DOHH2 (cell line): ENCODE measurements around the gene NKAIN2.
"Not testable (repeated sequence)": the region's sequence is repeated elsewhere in the genome, so short reads cannot be mapped to it uniquely, and the experiment has no call there.

Experiments used
- H3F3A ChIP-seq: fragments of 200-600 bp; sonication (generic), shearing (Covaris generic); 2 replicates; pipeline ENCODE4 v1.6.0; 2016; ENCODE audit warnings: antibody characterized with exemption, mild to moderate bottlenecking; ENCODE audit not compliant: control insufficient read depth, insufficient read depth
- H3K27ac ChIP-seq: fragments of 200-600 bp; sonication (generic); 2 replicates; pipeline ENCODE4 v1.5.1; 2014; ENCODE audit warnings: low read depth, mild to moderate bottlenecking, low read length, moderate library complexity
- H3K27me3 ChIP-seq: fragments of 200-600 bp; sonication (generic); 2 replicates; pipeline ENCODE4 v1.6.1; 2014; ENCODE audit warnings: mild to moderate bottlenecking, low read length, mixed read lengths; ENCODE audit not compliant: control insufficient read depth
- H3K36me3 ChIP-seq: fragments of 200-600 bp; sonication (generic); 2 replicates; pipeline ENCODE4 v1.6.1; 2014; ENCODE audit warnings: mild to moderate bottlenecking, low read length, moderate library complexity, mixed read lengths; ENCODE audit not compliant: control insufficient read depth
- H3K4me1 ChIP-seq: fragments of 200-600 bp; sonication (generic); 2 replicates; pipeline ENCODE4 v1.6.1; 2014; ENCODE audit warnings: mild to moderate bottlenecking, low read length, mixed read lengths; ENCODE audit not compliant: control insufficient read depth
- H3K4me2 ChIP-seq: fragments of 200-600 bp; sonication (generic); 2 replicates; pipeline ENCODE4 v1.6.0; 2014; ENCODE audit warnings: mild to moderate bottlenecking, low read length, moderate library complexity
- H3K4me3 ChIP-seq: fragments of 200-600 bp; sonication (generic); 2 replicates; pipeline ENCODE4 v1.5.1; 2014; ENCODE audit warnings: mild to moderate bottlenecking, low read length, mixed read lengths
- H3K79me2 ChIP-seq: fragments of 200-600 bp; sonication (generic); 2 replicates; pipeline ENCODE4 v1.6.1; 2014; ENCODE audit warnings: mild to moderate bottlenecking, low read length, mixed read lengths; ENCODE audit not compliant: control insufficient read depth
- H3K9me2 ChIP-seq: fragments of 200-600 bp; sonication (generic); replicated peaks from 2 replicates; pipeline ENCODE4 v1.6.1; 2014; ENCODE audit warnings: mild to moderate bottlenecking, low read length, mixed read lengths; ENCODE audit not compliant: control insufficient read depth
- H3K9me3 ChIP-seq: fragments of 200-600 bp; sonication (generic); 2 replicates; pipeline ENCODE4 v1.6.1; 2014; ENCODE audit warnings: antibody characterized with exemption, low read length, mixed read lengths; ENCODE audit not compliant: control insufficient read depth, insufficient read depth
- H4K20me1 ChIP-seq: fragments of 200-600 bp; sonication (generic); 2 replicates; pipeline ENCODE4 v1.6.0; 2014; ENCODE audit warnings: low read depth, mild to moderate bottlenecking, antibody characterized with exemption, low read length, moderate library complexity; ENCODE audit not compliant: control insufficient read depth, insufficient read depth
- EZH2phosphoT487 ChIP-seq: fragments of 200-600 bp; sonication (generic); IDR thresholded peaks from 2 replicates; pipeline ENCODE4 v1.6.1; 2017; ENCODE audit warnings: borderline replicate concordance, mild to moderate bottlenecking, antibody characterized with exemption, low read length, moderate library complexity, mixed read lengths
- TF ChIP-seq, protein P1 (sequence below): fragments of 200-600 bp; sonication (generic); IDR thresholded peaks from one replicate; pipeline ENCODE4 v1.5.1; 2014; ENCODE audit warnings: antibody characterized with exemption, mild to moderate bottlenecking, low read depth, low read length; ENCODE audit not compliant: poor library complexity, severe bottlenecking

Gene NKAIN2

DNA sequence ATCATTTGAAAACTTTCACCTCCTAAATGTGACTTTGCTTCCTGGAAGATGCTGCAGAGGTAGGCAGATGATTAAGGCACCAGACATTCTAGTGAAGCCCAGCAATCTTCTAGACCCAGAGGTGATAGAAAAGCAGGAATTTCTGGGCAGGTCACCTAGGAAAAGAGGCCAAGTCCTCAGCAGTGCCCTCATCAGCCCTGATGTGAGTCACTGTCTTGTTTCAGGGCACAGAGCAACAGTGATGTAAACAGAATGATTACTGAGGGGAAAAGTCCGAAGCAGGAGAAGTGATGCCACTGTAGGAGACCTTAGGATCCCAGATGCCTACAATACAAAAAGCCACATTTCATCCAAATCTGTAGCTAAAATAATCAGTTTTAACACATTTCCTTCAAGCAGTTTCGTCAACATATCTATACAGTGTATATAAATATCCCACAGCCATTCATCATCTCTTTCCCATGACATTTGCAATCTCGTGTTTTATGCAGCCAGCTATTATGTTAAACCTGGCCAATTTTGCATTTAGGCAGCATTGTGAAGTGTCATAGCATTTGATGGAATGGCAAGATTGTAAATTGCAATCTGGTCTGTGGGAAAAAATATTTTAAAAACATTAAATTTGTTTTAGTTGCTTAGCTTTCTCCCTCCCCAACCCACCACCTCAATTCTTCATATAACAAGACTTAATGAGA is 757.4 kb downstream of the NKAIN2 start:
- Histone ChIP-seq H3K4me1 (no peaks in the 10 kb centered on the region), H4K20me1 (no peaks in the 10 kb centered on the region), H3K4me2 (no peak overlapping the region), H3K79me2 (no peaks in the 10 kb centered on the region), H3K4me3 (no peak overlapping the region), H3K9me3 (no peaks in the 10 kb centered on the region), H3F3A (no peaks in the 10 kb centered on the region), H3K27ac (no peak overlapping the region), H3K36me3 (no peaks in the 10 kb centered on the region), H3K27me3 (no peaks in the 10 kb centered on the region), H3K9me2 (no peaks in the 10 kb centered on the region)
- TF ChIP-seq, protein P1, sequence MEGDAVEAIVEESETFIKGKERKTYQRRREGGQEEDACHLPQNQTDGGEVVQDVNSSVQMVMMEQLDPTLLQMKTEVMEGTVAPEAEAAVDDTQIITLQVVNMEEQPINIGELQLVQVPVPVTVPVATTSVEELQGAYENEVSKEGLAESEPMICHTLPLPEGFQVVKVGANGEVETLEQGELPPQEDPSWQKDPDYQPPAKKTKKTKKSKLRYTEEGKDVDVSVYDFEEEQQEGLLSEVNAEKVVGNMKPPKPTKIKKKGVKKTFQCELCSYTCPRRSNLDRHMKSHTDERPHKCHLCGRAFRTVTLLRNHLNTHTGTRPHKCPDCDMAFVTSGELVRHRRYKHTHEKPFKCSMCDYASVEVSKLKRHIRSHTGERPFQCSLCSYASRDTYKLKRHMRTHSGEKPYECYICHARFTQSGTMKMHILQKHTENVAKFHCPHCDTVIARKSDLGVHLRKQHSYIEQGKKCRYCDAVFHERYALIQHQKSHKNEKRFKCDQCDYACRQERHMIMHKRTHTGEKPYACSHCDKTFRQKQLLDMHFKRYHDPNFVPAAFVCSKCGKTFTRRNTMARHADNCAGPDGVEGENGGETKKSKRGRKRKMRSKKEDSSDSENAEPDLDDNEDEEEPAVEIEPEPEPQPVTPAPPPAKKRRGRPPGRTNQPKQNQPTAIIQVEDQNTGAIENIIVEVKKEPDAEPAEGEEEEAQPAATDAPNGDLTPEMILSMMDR = no peak
- TF ChIP-seq EZH2phosphoT487 = no peak

DNA sequence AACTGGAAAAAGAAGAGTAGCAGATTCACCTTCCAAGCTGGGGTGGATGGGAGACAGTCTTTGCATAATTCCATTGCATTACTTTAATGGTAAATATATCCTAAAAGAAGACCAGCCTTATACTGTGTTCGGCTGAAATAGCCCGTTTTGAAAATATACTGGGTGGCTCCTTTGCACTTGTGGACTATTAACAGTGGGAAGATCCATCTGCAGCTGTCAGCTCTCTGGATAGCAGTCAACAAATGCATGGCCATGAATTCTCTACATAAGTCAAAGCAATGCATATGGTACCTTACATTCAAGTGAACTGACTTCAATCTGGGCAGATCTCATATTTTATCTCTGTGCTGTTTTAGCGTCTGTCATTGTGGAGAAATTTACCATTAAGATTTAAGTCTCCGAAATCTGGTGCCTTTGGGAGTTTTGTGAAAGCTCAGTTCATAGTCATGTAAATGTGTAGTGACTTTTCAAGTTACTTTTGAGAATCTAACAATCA is 758.0 kb downstream of the NKAIN2 start:
- Histone ChIP-seq H3K36me3 (no peaks in the 10 kb centered on the region), H3K27me3 (no peaks in the 10 kb centered on the region), H3K27ac (no peak overlapping the region), H3K4me2 (no peak overlapping the region), H3F3A (no peaks in the 10 kb centered on the region), H3K4me1 (no peaks in the 10 kb centered on the region), H3K4me3 (no peak overlapping the region), H3K9me3 (no peaks in the 10 kb centered on the region), H4K20me1 (no peaks in the 10 kb centered on the region), H3K79me2 (no peaks in the 10 kb centered on the region), H3K9me2 (no peaks in the 10 kb centered on the region)
- TF ChIP-seq EZH2phosphoT487 = no peak
- TF ChIP-seq, protein P1 = no peak

DNA sequence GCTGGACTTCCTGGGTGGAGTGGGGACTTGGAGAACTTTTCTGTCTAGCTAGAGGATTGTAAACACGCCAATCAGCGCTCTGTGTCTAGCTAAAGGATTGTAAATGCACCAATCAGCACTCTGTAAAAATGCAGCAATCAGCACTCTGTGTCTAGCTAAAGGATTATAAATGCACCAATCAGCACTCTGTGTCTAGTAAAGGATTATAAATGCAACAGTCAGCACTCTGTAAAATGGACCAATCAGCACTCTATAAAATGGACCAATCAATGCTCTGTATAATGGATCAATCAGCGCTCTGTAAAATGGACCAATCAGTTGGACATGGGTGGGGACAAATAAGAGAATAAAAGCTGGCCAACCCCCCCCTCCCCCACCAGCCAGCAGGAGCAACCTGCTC is 760.5 kb downstream of the NKAIN2 start:
- not testable (repeated sequence) for H3K27ac ChIP-seq, H3K4me1 ChIP-seq, H3K9me2 ChIP-seq, H3K27me3 ChIP-seq, H3K4me3 ChIP-seq, H3F3A ChIP-seq, H3K9me3 ChIP-seq, H3K36me3 ChIP-seq, H3K79me2 ChIP-seq, H3K4me2 ChIP-seq, H4K20me1 ChIP-seq

DNA sequence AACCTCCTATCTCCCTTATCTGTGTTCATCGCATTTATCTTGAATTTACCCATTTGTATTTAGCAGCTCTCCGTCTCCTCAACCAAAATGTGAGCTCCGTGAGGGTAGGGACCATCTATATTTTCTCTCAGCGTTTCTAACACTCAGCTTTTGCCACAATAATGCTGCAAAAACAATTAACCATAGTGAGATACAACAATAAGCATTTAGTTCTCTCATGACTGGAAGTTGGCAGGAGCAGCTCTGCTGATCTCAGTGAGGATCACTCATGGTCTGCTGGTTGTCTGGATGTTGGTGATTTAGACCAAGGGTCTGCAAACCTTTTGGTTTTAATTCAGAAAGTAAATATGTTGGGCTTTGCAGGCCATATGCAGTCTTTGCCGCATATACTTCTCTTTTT is 763.7 kb downstream of the NKAIN2 start:
- Histone ChIP-seq H3K36me3 (no peaks in the 10 kb centered on the region), H3K79me2 (no peaks in the 10 kb centered on the region), H4K20me1 (no peaks in the 10 kb centered on the region), H3K4me2 (no peak overlapping the region), H3K27me3 (no peaks in the 10 kb centered on the region), H3K4me3 (no peak overlapping the region), H3F3A (no peaks in the 10 kb centered on the region), H3K9me3 (no peaks in the 10 kb centered on the region), H3K4me1 (no peaks in the 10 kb centered on the region), H3K9me2 (no peaks in the 10 kb centered on the region), H3K27ac (no peak overlapping the region)
- TF ChIP-seq EZH2phosphoT487 = no peak
- TF ChIP-seq, protein P1 = no peak
